ENCODE data around the gene TMPRSS11B.
"Not testable (repeated sequence)": the region's sequence is repeated elsewhere in the genome, so short reads cannot be mapped to it uniquely, and the experiment has no call there.

Gene TMPRSS11B

GRCh38 chr4:68216501-68216900, 29.0 kb downstream of the TMPRSS11B start:
- DNase-seq (ENCODE audit: low spot score), result no peak

- DNase-seq (ENCODE audit: low spot score), result no peak
Measured at GRCh38 chr4:68209003-68209402, 36.5 kb downstream of the TMPRSS11B start.

- not testable (repeated sequence) for DNase-seq (ENCODE audit: low spot score)
Measured at GRCh38 chr4:68194305-68194704, 51.2 kb downstream of the TMPRSS11B start.

GRCh38 chr4:68193194-68193593, 52.3 kb downstream of the TMPRSS11B start:
- no peak for DNase-seq (ENCODE audit: low spot score)

- no peak for DNase-seq (ENCODE audit: low spot score)
Measured at GRCh38 chr4:68187145-68187544, 58.3 kb downstream of the TMPRSS11B start.

- no peak for DNase-seq (ENCODE audit: low spot score)
Measured at GRCh38 chr4:68184923-68185322, 60.6 kb downstream of the TMPRSS11B start.

- no peak for DNase-seq (ENCODE audit: low spot score)
Measured at GRCh38 chr4:68183417-68183816, 62.1 kb downstream of the TMPRSS11B start.

- no peak for DNase-seq (ENCODE audit: low spot score)
Measured at GRCh38 chr4:68182382-68182820, 63.1 kb downstream of the TMPRSS11B start.

GRCh38 chr4:68180849-68181526, 64.5 kb downstream of the TMPRSS11B start:
- DNase-seq (ENCODE audit: low spot score), result no peak

GRCh38 chr4:68176904-68177303, 68.6 kb downstream of the TMPRSS11B start:
- no peak for DNase-seq (ENCODE audit: low spot score)

Measured in AG08396 (cell line).